GM10266 (cell line): ENCODE results near the gene KLK13.

Source experiments
- DNase-seq: peaks from one replicate; pipeline ENCODE4 v3.0.0; 2012; ENCODE audit errors: extremely low spot score
- TF ChIP-seq, protein P1 (sequence below): IDR thresholded peaks from 2 replicates; pipeline ENCODE4 v1.5.1; 2012; ENCODE audit warnings: mild to moderate bottlenecking, low read depth; ENCODE audit not compliant: control insufficient read depth, insufficient read depth; ENCODE audit errors: missing control alignments

The KLK13 gene

GRCh38 chr19:51060973-51061372, 3.9 kb downstream of the KLK13 start:
- TF ChIP-seq, protein P1, sequence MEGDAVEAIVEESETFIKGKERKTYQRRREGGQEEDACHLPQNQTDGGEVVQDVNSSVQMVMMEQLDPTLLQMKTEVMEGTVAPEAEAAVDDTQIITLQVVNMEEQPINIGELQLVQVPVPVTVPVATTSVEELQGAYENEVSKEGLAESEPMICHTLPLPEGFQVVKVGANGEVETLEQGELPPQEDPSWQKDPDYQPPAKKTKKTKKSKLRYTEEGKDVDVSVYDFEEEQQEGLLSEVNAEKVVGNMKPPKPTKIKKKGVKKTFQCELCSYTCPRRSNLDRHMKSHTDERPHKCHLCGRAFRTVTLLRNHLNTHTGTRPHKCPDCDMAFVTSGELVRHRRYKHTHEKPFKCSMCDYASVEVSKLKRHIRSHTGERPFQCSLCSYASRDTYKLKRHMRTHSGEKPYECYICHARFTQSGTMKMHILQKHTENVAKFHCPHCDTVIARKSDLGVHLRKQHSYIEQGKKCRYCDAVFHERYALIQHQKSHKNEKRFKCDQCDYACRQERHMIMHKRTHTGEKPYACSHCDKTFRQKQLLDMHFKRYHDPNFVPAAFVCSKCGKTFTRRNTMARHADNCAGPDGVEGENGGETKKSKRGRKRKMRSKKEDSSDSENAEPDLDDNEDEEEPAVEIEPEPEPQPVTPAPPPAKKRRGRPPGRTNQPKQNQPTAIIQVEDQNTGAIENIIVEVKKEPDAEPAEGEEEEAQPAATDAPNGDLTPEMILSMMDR = no peak
- DNase-seq = no peak

GRCh38 chr19:51060336-51060735, 4.6 kb downstream of the KLK13 start:
- TF ChIP-seq, protein P1 = no peak
- no peak for DNase-seq

DNA sequence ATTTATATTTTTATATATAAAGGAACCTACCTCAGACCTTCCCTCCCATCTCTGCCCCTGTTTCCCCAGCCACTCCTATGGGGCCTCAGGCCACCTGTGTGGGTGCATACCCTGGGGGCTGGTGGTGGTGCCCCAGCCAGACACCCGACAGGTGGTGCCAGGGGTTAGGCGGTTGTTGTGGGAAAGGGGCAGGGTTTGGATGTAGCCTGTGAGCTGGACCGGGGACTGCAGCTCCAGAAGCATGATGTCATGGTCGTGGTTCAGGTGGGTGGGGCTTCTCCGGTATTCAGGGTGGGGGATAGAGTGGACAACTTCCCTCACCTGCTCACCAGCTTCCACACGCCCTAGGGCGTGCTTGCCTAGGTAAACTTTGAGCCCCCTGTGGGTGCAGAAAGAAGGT, 5.2 kb downstream of the KLK13 start:
- no peak for DNase-seq
- TF ChIP-seq, protein P1 = no peak

DNA sequence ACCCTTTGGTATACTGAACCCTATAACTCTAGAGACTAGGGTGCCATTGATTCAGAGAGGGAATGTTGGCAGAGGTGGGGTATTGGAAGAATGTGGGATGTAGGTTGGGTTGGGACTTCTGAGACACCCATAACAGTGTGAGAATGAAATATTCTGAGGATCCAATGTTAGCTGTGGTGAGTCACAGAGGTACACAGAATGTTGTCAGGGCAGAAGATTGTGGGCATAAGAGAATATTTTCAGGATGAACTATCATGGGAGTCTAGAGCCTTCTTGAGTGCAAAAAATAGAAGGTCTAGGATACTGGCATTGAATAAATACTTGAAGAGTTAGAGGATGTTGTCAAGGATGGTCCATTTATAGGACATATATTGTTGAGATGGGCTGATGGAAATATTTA, 9.0 kb downstream of the KLK13 start:
- no peak for DNase-seq

GRCh38 chr19:51047031-51047335, 17.9 kb downstream of the KLK13 start:
- no peak for DNase-seq
- TF ChIP-seq, protein P1 = no peak

More for the DNA sequence above, 9.0 kb downstream of the KLK13 start:
- TF ChIP-seq, protein P1 = no peak

DNA sequence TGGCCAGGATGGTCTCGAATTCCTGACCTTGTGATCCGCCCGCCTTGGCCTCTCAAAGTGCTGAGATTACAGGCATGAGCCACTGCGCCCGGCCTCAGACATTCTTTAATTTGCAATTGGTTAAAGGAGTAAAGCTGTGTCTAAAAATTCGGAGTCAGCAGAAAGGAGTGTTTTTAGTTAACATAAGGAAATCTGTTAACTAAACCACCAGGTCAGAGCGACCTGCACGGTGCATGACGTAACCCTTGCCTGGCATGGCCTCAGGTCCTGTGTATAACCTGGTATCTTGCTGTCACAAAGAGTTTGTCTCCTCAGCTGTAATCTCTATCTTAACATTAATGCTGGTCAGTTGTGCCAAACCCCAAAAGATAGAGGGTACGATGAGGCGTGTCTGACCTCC, 20.6 kb downstream of the KLK13 start:
- TF ChIP-seq, protein P1 = no peak
- no peak for DNase-seq

GRCh38 chr19:51043497-51043896, 21.4 kb downstream of the KLK13 start:
- no peak for DNase-seq
- TF ChIP-seq, protein P1 = no peak
